A549 (cell line): ENCODE data around the gene RPL7A. TPM values are rescaled to one million over a fixed set of nuclear protein-coding genes. Genes with fewer than 3 reads are reported as not detected.
"Not testable (repeated sequence)": the region's sequence is repeated elsewhere in the genome, so short reads cannot be mapped to it uniquely, and the experiment has no call there.

ENCODE experiments used
- ATAC-seq, 2 experiments: fragments of 200-7000 bp in 1 of 2; fragments of >200 bp in 1 of 2; cut with Nextera tagmentation in 1 of 2; cut with Tn5 transposase in 1 of 2; 3 replicates each; pipeline versions ENCODE4 v1.8.0 to v1.9.1; 2018 to 2020; ENCODE audit warnings: mild to moderate bottlenecking in 1 of 2, moderate library complexity in 1 of 2
- CTCF ChIA-PET: fragments of 300-600 bp; sonication (Branson Sonifier 250); formaldehyde crosslinking; extraction: SDS; loops from one replicate; lab custom pipeline; 2021; ENCODE audit warnings: antibody characterized with exemption, inconsistent platforms; lab: Yijun Ruan, JAX
- POLR2A ChIA-PET: fragments of 350-600 bp; formaldehyde crosslinking; extraction: SDS; loops from one replicate; lab custom pipeline; 2021; ENCODE audit warnings: antibody characterized with exemption, inconsistent platforms; lab: Yijun Ruan, JAX
- DNase-seq, 2 experiments: peaks; one replicate each; pipeline versions ENCODE4 v3.0.0 to v3.0.0-alpha.2; 2011 to 2016; ENCODE audit warnings: low read depth in 1 of 2, low spot score in 1 of 2
- FAIRE-seq: peaks from 2 replicates; lab custom pipeline; 2011; peaks lifted over from hg19 to GRCh38; lab: Jason Lieb, UNC
- H3K27ac ChIP-seq, 2 experiments: fragments of >200 bp; sonication (Bioruptor Twin); formaldehyde crosslinking; 3 replicates each; pipeline ENCODE4 v1.5.1; 2016 to 2017
- H3K4me1 ChIP-seq: fragments of >200 bp; sonication (Bioruptor Twin); formaldehyde crosslinking; 3 replicates; pipeline ENCODE4 v1.6.1; 2016
- H3K4me2 ChIP-seq: fragments of >200 bp; sonication (Bioruptor Twin); formaldehyde crosslinking; 3 replicates; pipeline ENCODE4 v1.6.1; 2016
- H3K4me3 ChIP-seq: fragments of >200 bp; sonication (Bioruptor Twin); formaldehyde crosslinking; 3 replicates; pipeline ENCODE4 v1.5.1; 2016
- H3K9me3 ChIP-seq: fragments of >200 bp; sonication (Bioruptor Twin); formaldehyde crosslinking; 3 replicates; pipeline ENCODE4 v1.6.1; 2016
- BCL3 ChIP-seq: fragments of >200 bp; sonication (Bioruptor Twin); formaldehyde crosslinking; IDR thresholded peaks from 3 replicates; pipeline ENCODE4 v1.6.1; 2016
- BHLHE40 ChIP-seq: IDR thresholded peaks from 2 replicates; pipeline ENCODE4 v1.6.1; 2012; ENCODE audit warnings: low read depth, low read length, inconsistent platforms
- CBX2 ChIP-seq: fragments of 200-600 bp; sonication (generic); IDR thresholded peaks from 2 replicates; pipeline ENCODE4 v1.6.1; 2016; ENCODE audit warnings: low read depth, mild to moderate bottlenecking, borderline replicate concordance
- CBX8 ChIP-seq: fragments of 200-600 bp; sonication (generic); IDR thresholded peaks from 2 replicates; pipeline ENCODE4 v1.6.1; 2016
- CTCF ChIP-seq: fragments of >200 bp; sonication (Bioruptor Twin); formaldehyde crosslinking; IDR thresholded peaks from 3 replicates; pipeline ENCODE4 v1.5.1; 2016
- EHF ChIP-seq: fragments of 250-450 bp; sonication (Bioruptor Pico); IDR thresholded peaks from 2 replicates; pipeline ENCODE4 v1.5.0; 2020; ENCODE audit warnings: mild to moderate bottlenecking
- EHMT2 ChIP-seq: fragments of 200-600 bp; sonication (generic); IDR thresholded peaks from 2 replicates; pipeline ENCODE4 v1.6.1; 2016; ENCODE audit warnings: antibody characterized with exemption, low read depth, mild to moderate bottlenecking, moderate library complexity
- ELK1 ChIP-seq: fragments of 150-350 bp; IDR thresholded peaks from 2 replicates; pipeline ENCODE4 v1.6.1; 2014; ENCODE audit warnings: low read depth, mild to moderate bottlenecking, low read length
- EP300 ChIP-seq, 2 experiments: fragments of >200 bp; sonication (Bioruptor Twin); formaldehyde crosslinking; IDR thresholded peaks; 2 replicates in 1 of 2; 3 replicates in 1 of 2; pipeline ENCODE4 v1.6.1; 2016 to 2017
- ESRRA ChIP-seq: fragments of 150-350 bp; IDR thresholded peaks from 2 replicates; pipeline ENCODE4 v1.6.1; 2014; ENCODE audit warnings: mild to moderate bottlenecking, low read length, borderline replicate concordance
- FOSB ChIP-seq: fragments of 250-450 bp; sonication (Bioruptor Pico); IDR thresholded peaks from 2 replicates; pipeline ENCODE4 v1.5.0; 2020; ENCODE audit warnings: mild to moderate bottlenecking, moderate library complexity
- FOSL2 ChIP-seq, 2 experiments: fragments of 450-650 bp in 1 of 2; fragments of >200 bp in 1 of 2; sonication (Bioruptor Twin) in 1 of 2; formaldehyde crosslinking; IDR thresholded peaks; 2 replicates each; pipeline versions ENCODE4 v1.5.0 to v1.6.1; 2016 to 2020; ENCODE audit warnings: mild to moderate bottlenecking in 1 of 2, moderate library complexity in 1 of 2
- FOXS1 ChIP-seq: fragments of 250-450 bp; sonication (Bioruptor Pico); IDR thresholded peaks from 2 replicates; pipeline ENCODE4 v1.5.0; 2020; ENCODE audit warnings: mild to moderate bottlenecking, moderate library complexity
- KDM5A ChIP-seq: fragments of 200-600 bp; sonication (generic); IDR thresholded peaks from 2 replicates; pipeline ENCODE4 v1.6.1; 2016; ENCODE audit warnings: antibody characterized with exemption, mild to moderate bottlenecking
- MAZ ChIP-seq: fragments of 150-350 bp; IDR thresholded peaks from 2 replicates; pipeline ENCODE4 v1.6.1; 2014; ENCODE audit warnings: antibody characterized with exemption, low read depth, low read length, borderline replicate concordance
- NFE2L2 ChIP-seq: fragments of 150-350 bp; conservative IDR thresholded peaks from 2 replicates; pipeline ENCODE4 v1.6.1; 2014; ENCODE audit warnings: low read length
- NPAS2 ChIP-seq: fragments of 250-450 bp; sonication (Bioruptor Pico); IDR thresholded peaks from 2 replicates; pipeline ENCODE4 v1.8.0; 2022; ENCODE audit warnings: mild to moderate bottlenecking, moderate library complexity, borderline replicate concordance
- PHF8 ChIP-seq: fragments of 200-600 bp; sonication (generic); IDR thresholded peaks from 2 replicates; pipeline ENCODE4 v1.6.1; 2016; ENCODE audit warnings: low read depth, mild to moderate bottlenecking, antibody characterized with exemption, moderate library complexity, borderline replicate concordance
- POLR2A ChIP-seq: IDR thresholded peaks from 2 replicates; pipeline ENCODE4 v1.6.1; 2012; ENCODE audit warnings: mild to moderate bottlenecking, low read length
- RAD21 ChIP-seq, 2 experiments: fragments of >200 bp in 1 of 2; sonication (Bioruptor Twin) in 1 of 2; formaldehyde crosslinking in 1 of 2; IDR thresholded peaks in 1 of 2; conservative IDR thresholded peaks in 1 of 2; 2 replicates in 1 of 2; 3 replicates in 1 of 2; pipeline ENCODE4 v1.6.1; 2012 to 2018; ENCODE audit warnings: inconsistent platforms in 1 of 2
- SMC3 ChIP-seq: fragments of >200 bp; sonication (Bioruptor Twin); formaldehyde crosslinking; IDR thresholded peaks from 3 replicates; pipeline ENCODE4 v1.6.1; 2018; ENCODE audit warnings: inconsistent platforms
- TP53 ChIP-seq: fragments of 250-450 bp; sonication (Bioruptor Pico); IDR thresholded peaks from 2 replicates; pipeline ENCODE4 v1.5.0; 2021; ENCODE audit warnings: mild to moderate bottlenecking, moderate library complexity
- ZC3H11A ChIP-seq: fragments of 450-650 bp; IDR thresholded peaks from 2 replicates; pipeline ENCODE4 v1.6.1; 2014; ENCODE audit warnings: antibody characterized with exemption, mild to moderate bottlenecking
- ZFP36 ChIP-seq: fragments of 450-650 bp; IDR thresholded peaks from 2 replicates; pipeline ENCODE4 v1.6.1; 2014; ENCODE audit warnings: borderline replicate concordance; ENCODE audit not compliant: partially characterized antibody
- WGBS: methylation state at CpG from one replicate; pipeline ENCODE4 v1.1.6; 2017; ENCODE audit errors: missing lambda C conversion rate; 5-methylcytosine and 5-hydroxymethylcytosine counted together
- polyA plus RNA-seq, 4 experiments: library from polyadenylated mRNA; depleted of rRNA in 3 of 4; stranded (reverse); fragments of >200 nt; fragmentation: RNase III in 1 of 4; extraction: RNeasy Plus Mini Kit Qiagen cat#74134 plus additional on column Dnase treatment in 1 of 4; gene quantifications; 2 replicates in 3 of 4; 3 replicates in 1 of 4; pipeline ENCODE4 v1.2.3, GENCODE V29; 2011 to 2017
- TF ChIP-seq, protein P1 (sequence below): IDR thresholded peaks from 2 replicates; pipeline ENCODE4 v1.6.1; 2012

The RPL7A gene
- polyA plus RNA-seq, 2 of the 4 experiments (the other 2 are of a cell fraction) = 2,218 to 2,608 TPM

GRCh38 chr9:133390713-133391112 lies 42.7 kb downstream of the RPL7A start (continued):
- TF ChIP-seq BCL3 = no peak
- no peak for TF ChIP-seq CBX2
- TF ChIP-seq RAD21 (conservative IDR thresholded peaks at IDR 0.05 in 1 of 2, IDR thresholded peaks at IDR 0.05 in 1 of 2) = no peak
- TF ChIP-seq FOSB = no peak
- TF ChIP-seq MAZ = no peak
- TF ChIP-seq PHF8 = no peak
- TF ChIP-seq ESRRA = no peak
- no peak for TF ChIP-seq EP300 (IDR thresholded peaks at IDR 0.05)
- no peak for TF ChIP-seq EHMT2
- TF ChIP-seq ZC3H11A = no peak

GRCh38 chr9:133391449-133391848 lies 43.4 kb downstream of the RPL7A start:
- WGBS = 12% methylated on average over 3 of the region's 4 CpGs
- H3K9me3 ChIP-seq, H3K4me1 ChIP-seq, ATAC-seq, POLR2A ChIA-PET, H3K4me3 ChIP-seq, FAIRE-seq, CTCF ChIA-PET, DNase-seq, H3K27ac ChIP-seq: not testable (repeated sequence)
- peak overlapping the region; percentile 20; the same call in 2 of the 3 replicates for H3K4me2 ChIP-seq

GRCh38 chr9:133392308-133392707 lies 44.3 kb downstream of the RPL7A start:
- H3K4me3 ChIP-seq, FAIRE-seq, CTCF ChIA-PET, H3K9me3 ChIP-seq, ATAC-seq, DNase-seq, H3K4me1 ChIP-seq, H3K27ac ChIP-seq: not testable (repeated sequence)
- POLR2A ChIA-PET = interaction anchor here (0.6 kb wide), 1 partner anchor 359 kb away, joined by 4 read pairs; no protein-coding TSS in a partner anchor
- 87% methylated on average over 3 of the region's 3 CpGs for whole genome bisulfite sequencing
- peak overlapping the region; percentile 20; the same call in 2 of the 3 replicates for H3K4me2 ChIP-seq

- FAIRE-seq (no peak), DNase-seq (no peak), ATAC-seq (no peak)
- Histone ChIP-seq H3K27ac (no peak overlapping the region), H3K4me2 (no peak overlapping the region), H3K4me3 (no peak overlapping the region), H3K4me1 (no peaks in the 10 kb centered on the region), H3K9me3 (no peaks in the 10 kb centered on the region)
- TF ChIP-seq POLR2A (no peak), FOXS1 (CRISPR knock-in tag) (no peak), CTCF (no peak), TP53 (CRISPR knock-in tag) (no peak), EHF (CRISPR knock-in tag) (no peak), NPAS2 (CRISPR knock-in tag) (no peak), ZFP36 (no peak), NFE2L2 (no peak), CBX8 (no peak), SMC3 (no peak), ELK1 (no peak), FOSL2 (IDR thresholded peaks at IDR 0.05) (no peak), FOSL2 (CRISPR knock-in tag; IDR thresholded peaks at IDR 0.05) (no peak), BHLHE40 (no peak), KDM5A (no peak), EHMT2 (no peak)
- TF ChIP-seq, protein P1, sequence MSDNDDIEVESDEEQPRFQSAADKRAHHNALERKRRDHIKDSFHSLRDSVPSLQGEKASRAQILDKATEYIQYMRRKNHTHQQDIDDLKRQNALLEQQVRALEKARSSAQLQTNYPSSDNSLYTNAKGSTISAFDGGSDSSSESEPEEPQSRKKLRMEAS = no peak
- 85% methylated on average over 3 of the region's 3 CpGs for WGBS
- ChIA-PET CTCF (interaction anchor here (0.9 kb wide), 1 partner anchor 19 kb away, joined by 3 read pairs; no protein-coding TSS in a partner anchor), POLR2A (no interaction called here)
Measured at GRCh38 chr9:133393399-133393798, 45.4 kb downstream of the RPL7A start.
